A204.1 (cell line): Measurements from ENCODE around the gene MEGF8.
"Not testable (repeated sequence)": the region's sequence is repeated elsewhere in the genome, so short reads cannot be mapped to it uniquely, and the experiment has no call there.

Experiments
- FAIRE-seq: peaks from 2 replicates; lab custom pipeline; 2012; peaks lifted over from hg19 to GRCh38; lab: Jason Lieb, UNC

MEGF8 gene

DNA sequence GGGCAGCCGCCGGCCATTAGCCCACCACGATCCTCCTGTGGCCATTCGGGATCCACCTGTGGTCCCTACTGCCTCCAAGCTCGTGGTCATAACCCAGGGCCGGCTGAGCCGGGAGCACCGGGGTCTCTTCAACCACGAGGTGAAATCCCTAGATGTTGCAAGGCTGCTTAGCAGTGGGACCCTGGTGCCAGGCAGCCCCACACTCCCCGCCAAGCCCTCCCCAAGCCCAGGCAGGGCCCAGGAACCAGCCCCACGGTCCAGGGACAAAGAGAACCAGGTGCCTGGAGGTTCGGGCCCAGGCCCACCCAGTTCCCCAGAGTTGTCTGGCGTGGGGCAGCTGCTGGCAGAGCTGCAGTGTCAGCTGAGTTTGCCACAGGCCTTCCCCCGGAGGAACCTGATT, 15.7 kb upstream of the MEGF8 start:
- FAIRE-seq: no peak

DNA sequence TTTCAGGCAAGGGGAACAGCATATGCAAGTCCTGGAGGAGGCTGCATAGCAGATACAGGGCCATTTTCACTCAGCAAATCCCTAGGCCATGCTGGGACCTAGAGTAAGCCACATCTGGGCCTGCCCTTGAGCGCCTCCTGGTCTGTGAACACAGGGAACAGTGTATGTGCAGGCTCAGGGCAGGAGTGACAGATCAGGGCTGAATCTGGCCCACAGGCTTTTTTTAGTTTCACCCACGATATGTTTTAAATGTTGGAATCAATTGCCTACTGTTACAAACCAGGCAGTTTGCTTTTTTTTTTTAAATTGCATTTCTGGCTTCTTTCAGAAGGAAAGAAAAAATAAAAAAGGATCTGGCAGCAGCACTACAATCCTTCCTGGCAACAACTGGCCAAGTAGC, 13.8 kb upstream of the MEGF8 start:
- FAIRE-seq: no peak

DNA sequence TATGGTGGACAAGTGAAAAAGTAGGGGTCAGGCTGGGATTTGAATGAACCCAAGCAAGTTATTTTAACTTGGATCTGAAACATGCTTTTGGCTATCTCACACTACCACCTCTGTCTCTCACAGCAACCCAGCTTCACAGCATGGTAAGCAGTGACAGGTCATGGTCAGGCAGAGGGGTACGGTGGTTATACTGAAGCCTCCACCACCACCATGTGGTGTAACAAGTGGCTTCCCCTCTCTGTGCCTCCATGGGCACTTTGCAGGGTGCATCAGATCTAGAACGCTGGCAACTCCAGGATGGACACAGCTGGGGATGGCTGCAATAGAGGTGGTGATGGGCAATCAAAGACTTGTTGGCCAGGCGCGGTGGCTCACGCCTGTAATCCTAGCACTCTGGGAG, 13.1 kb upstream of the MEGF8 start:
- FAIRE-seq: no peak

DNA sequence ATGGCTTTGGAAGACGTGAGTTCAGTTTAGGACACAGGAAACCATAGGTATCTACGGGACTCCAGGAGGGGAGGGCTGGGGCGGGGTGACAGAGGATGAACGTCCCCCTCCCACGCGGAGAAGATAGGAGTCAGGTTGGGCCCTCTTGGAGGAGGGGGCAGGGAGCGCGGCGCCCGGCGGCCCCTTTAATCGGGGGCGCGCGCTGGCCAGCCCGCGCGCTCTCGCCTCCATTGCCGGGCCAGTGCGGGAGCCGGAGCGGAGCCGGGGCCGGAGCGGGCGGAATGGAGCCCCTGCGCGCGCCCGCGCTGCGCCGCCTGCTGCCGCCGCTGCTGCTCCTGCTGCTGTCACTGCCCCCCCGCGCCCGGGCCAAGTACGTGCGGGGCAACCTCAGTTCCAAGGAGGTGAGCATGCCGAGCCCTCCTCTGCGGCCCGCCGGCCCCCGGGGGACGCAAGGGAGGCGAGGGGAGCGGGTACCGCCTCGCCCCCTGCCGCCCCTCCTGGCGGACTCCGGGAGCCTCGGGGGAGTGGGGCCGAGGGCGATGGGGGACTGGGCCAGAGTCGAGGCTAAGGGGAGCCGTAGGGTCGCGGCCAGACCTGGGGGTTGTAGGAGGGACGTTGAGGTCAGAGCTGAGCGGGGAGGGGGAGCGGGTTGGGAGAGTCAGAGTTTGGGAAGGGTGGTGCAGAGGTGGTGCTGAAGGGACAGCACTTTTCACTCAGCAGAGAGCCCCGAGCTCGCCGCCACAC, 12.2 kb upstream of the MEGF8 start, which contains the start of gene TMEM145:
Gene TMEM145, plus strand, starts transcription at position 214 of the 744 bp plus-strand sequence. Its CDS starts 68 bp downstream, at position 282.
- no peak for FAIRE-seq

DNA sequence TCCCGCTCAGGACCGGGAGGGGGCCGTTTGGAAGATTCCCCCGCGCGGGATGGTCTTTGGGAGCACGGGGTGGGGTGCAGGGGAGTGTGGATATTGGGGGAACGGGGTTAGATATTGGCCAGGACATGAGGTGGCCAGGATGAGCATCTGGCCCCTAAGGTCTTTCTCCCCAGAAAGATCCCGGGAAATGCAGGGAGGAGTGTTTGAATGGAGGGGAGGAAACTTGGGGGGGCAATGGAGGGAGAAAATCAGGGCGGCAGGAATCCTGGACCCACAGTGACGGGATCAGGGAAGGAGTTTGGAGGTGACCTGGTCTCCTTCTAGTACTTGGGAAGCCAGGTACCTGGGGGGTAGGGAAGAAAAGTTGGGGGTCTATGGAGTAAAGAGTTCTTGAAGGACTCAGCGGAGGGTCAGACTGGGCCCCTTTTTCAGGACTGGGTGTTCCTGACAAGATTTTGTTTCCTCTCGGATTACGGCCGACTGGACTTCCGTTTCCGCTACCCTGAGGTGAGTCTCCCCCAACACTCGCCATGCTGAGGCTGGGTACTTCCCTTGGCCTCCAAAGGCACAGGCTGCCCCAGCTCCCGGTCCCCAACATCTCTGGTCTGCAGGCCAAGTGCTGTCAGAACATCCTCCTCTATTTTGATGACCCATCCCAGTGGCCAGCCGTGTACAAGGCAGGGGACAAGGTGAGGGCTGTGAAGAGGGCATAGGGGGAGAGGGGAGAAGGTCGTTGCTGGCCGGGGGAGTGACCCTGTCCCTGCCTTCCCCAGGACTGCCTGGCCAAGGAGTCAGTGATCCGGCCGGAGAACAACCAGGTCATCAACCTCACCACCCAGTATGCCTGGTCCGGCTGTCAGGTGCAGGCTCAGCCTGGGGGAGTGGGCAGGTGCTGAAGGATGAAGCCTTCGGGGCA, 11.3 kb upstream of the MEGF8 start:
- FAIRE-seq: no peak

DNA sequence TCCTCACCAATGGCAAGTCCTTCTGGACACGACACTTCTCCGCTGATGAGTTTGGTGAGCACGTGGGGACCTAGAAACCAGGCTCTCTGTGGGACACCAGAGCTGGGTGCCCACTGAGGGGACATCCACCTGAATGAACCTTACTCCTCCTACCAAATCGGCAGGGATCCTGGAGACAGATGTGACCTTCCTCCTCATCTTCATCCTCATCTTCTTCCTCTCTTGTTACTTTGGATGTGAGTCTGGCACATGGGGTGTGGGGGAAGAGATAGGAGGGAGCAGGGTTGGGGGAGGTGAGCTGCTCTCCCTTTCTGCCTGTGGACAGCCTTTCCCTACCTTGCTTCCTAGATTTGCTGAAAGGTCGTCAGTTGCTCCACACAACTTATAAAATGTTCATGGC, 10.4 kb upstream of the MEGF8 start:
- FAIRE-seq: no peak

DNA sequence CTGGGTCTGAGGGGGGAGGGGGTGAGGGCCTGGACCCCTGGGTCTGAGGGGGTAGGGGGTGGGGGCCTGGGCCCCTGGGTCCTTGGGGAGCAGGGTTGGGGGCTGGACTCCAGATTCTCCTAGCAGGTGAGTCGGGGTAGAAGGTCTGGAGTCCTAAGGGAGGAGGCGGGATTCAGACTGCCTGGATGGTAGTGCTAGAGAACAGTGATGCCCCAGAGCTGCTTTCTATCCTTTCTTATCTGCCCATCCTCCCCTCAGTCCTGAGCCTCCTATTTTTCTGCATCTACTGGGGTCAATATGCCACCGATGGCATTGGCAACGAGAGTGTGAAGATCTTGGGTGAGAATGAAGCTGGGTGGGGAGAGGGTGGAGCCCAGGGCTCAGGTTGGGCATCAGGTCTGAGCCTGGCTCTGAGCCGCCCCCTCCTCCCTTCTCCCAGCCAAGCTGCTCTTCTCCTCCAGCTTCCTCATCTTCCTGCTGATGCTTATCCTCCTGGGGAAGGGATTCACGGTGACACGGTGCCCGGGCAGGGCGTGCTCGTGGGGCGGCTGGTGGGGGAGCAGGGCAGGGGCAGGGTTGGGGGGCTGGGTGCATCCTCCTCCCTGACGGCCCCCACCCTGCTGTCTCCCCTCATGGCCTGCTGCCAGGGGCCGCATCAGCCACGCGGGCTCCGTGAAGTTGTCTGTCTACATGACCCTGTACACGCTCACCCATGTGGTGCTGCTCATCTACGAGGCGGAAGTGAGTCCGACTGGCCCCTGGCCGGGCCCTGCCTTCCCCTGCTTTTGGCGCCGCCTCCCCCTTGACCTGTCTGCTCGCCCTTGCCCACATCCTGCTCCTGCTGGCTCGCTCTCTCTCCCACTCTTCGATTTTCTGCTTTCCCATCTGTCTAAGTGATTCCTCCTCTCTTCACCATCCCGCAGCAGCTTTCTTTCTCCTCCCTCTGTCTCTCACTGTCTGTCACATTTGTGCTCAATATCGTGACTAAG, 8.9 kb upstream of the MEGF8 start:
- no peak for FAIRE-seq

DNA sequence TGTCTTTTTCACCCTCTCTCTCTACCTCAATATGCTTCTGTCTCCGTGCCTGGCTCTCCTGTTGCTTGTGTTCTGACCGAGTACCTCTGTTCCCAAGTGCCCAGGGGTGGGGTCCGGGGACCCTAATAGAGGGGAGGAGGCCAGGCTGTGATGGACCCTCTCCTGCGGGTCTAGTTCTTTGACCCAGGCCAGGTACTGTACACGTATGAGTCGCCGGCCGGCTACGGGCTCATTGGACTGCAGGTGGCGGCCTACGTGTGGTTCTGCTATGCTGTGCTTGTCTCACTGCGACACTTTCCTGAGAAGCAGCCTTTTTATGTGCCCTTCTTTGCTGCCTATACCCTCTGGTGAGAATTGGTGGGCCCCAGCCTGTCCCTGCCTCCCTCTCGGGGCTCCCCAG, 7.9 kb upstream of the MEGF8 start:
- no peak for FAIRE-seq

DNA sequence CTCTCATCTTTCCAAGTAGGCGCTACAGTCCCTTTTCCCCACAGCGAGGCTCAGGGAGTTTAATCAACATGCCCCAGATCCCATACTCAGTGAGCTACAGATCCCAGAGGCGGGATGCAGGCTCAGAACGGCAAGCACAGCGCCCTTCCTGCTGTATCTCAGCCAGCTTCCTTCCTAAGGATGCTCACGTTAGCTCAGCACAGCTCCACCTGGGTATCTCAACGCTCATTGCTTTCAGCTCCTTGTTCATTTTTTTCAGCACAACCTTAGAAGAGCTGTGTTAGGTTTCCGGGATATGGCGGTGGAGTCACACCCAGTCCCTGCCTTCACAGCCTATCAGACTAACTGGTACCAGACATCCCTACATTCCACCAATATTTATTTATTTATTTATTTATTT, 3.1 kb upstream of the MEGF8 start:
- no peak for FAIRE-seq

DNA sequence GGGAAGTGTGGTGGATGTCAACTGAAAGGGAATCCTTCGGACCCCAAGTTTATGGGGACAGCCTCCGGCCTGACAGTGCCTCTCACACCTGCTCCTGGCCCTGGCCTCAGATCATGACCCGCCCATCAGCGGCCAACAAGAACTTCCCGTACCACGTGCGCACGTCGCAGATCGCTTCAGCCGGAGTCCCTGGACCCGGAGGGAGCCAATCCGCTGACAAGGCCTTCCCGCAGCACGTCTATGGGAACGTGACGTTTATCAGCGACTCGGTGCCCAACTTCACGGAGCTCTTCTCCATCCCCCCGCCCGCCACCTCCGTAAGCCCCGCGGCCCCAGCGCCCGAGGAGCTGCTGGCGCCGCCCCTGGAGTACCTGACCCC, 2.0 kb upstream of the MEGF8 start:
- no peak for FAIRE-seq

DNA sequence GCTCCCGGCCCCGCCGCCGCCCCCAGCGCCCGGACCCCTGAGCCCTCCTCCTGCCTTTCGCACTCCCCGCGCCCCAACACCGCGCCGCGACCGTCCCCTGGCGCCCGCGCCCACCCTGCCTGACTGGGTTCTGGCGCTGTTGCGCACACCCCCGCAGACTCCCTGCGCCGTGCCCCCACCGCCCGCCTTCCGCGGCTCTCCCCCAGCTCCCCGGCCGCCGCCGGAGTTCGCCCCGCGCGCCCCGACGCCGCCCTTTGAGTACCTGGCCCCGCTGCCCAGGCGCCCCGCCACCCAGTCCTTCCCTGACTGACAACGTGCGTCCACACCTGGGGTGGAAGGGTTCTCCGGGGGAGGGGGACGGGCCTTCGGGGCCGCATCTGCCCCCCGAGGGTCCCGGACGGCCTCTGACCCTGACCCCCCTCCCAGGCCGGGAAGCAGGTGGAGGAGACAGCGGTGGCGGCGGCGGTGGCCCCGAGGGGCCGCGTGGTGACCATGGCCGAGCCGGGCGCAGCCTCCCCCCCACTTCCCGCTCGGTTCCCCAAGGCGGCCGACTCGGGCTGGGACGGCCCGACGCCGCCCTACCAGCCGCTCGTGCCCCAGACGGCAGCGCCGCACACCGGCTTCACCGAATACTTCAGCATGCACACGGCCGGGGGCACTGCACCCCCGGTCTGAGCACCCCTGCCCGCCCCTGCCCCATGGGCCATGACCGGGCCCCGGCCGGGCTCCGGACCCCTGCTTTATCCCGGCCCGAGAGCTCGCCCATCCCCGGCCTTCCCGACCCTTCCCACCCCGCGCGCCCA, 1.4 kb upstream of the MEGF8 start:
- FAIRE-seq: no peak

DNA sequence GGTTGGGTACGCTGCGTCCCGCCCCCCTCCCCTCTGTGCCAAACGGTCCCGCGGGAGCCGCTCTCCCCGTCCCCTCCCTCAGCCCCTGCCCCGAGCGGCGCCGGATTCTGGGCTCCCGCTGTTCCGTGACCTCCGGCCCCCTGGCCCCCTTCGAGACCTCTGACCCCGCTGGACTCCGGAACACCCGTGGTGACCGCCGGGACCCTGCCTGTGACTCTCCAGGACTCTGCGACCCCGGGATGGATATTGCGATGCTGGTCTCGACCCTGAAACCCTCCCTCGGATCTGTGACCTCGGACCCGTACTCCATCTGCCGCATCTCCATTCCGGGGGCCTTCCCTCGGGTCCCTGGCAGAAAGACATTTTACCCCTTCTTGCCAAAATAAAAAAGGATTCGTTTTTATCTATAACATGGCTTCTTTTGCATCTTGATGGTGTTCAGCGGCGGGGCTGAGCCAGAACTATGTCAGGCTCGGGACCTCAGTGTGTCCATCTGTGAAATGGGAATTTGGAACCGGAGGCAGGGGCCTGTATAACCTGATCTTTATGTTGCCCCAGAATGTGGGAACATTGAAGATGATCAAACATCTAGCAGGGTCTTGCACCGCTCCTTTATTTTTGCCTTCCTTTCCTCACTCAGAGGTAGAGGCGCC, 654 bp upstream of the MEGF8 start:
- no peak for FAIRE-seq

DNA sequence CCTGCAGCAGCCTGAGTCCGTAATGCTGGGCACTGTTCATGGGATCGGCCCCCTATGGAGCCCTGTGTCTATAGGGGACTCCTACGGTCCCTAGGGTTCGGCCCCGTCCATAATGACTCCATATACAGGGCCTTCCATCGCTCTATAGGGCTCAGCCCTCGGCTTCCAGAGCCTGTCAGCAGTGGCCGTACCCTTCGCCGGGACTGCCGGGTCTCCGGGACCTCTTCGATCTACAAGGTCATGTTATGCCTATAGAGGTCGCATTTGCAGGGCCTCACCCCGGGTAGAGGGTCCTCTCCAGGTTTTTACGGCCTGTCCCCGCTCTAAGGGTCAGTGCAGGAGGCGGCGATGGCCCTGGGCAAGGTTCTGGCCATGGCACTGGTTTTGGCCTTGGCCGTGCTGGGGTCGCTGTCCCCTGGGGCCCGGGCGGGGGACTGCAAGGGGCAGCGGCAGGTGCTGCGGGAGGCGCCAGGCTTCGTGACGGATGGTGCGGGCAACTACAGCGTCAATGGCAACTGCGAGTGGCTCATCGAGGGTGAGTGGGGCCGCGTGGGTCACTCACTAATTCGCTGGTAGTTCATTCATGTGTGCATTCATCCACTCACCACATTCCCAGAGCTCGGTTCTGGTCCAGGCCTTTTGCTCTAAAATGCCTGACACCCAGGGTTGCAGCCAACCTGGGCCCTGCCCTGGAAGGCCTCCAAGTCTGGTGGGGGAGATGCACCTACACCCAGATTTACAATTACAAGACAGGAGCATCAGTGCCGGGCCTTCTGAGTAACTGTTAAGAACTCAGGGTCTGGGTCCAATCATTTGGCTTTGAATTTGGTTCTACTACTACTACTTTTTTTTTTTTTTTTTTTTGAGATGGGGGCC, 699 bp downstream of the MEGF8 start:
- no peak for FAIRE-seq

DNA sequence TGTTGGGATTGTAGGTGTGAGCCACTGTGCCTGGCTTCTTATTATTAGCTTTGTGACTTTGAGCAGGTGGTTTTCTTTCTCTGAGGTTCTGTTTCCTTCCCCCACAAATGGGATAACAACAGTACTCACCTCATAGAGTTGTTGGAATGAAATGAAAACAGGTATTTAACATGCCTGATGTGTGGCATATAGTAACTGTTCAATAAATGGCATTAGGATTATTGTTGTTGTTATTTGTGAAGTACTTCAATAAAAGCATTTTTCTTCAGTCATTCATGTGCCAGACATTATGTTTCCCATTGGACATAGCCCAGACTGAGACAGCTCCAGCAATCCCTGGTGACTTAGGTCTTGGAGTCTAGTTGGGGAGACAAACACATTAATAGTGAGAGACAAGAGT, 1.5 kb downstream of the MEGF8 start:
- FAIRE-seq: no peak

DNA sequence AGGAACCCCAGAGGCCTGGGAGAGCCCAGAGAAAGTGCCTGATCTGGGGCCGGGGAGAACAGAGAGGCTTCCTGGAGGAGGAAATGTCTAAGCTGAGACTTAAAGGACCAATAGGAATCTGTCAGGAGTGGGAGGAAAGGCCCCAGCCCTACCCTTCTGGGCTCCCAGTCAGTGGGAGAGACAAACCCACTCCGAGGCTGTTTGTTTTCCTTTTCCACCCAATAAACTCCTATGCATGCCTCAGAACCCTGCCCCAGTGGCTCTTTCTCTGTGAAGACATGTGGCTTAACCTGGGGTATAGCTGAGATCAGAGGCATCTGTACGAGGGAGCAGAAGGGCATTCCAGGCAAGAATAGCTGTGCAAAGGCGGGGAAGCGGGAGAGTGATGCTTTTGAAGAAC, 1.9 kb downstream of the MEGF8 start:
- FAIRE-seq: no peak

DNA sequence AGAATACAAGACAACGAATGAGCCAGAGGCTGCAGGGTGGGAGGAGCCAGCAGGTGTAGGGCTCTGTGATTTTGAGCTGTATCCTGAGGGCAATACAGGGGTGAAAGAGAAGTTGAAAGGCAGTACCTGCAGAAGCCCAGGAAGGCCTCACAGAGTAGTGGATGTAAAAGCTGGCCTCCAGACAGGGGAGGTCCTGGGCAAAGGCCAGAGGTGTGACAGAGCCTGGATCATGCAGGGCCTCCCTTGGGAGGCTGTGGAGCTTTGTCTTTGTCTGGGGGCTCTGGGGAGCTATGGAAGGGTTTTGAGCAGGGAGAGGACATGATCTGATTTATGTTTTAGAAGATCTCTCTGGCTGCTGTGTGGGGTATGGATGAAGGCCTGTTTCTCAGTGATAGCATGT, 2.7 kb downstream of the MEGF8 start:
- no peak for FAIRE-seq

DNA sequence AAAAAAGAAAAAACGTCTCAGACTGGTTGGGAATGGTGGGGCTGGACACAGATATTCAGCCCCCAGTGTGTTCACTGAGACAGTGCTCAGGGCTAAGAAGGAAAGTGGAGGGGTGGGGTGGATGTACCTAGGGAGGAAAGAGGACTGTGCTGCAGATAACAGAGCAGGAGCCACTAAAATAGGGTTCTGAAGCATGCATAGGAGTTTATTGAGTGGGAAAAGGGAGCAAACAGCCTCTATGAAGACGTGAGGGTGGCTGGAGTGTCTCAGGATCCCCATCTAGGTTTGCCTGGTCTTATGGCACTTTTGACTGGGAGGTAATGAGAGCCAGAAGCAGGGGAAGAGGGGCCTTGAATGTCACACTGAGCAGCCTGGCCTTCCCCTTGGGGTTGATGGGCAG, 3.4 kb downstream of the MEGF8 start:
- FAIRE-seq: no peak

DNA sequence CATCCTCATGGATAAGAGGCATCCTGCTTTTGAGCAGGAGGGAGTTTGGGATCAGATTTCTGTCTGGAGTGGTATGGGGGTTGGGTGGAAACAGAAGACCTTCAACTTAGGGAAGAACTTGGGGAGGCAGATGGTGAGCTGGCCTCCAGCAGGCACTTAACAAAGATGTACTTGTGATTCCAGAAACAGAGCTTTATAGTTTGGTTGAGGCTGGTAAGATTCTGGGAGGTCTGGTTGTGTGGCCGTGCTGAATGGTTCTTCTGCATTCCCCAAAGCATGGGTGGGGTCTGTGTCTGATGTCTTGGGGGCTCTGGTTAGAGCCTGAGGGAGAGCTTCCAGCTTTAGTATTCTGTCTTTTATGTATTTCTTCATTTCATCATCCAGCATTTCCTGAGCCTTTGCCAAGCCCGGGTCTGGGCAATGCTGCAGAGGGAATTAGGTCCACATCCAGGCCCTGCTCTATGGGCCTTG, 4.8 kb downstream of the MEGF8 start:
- FAIRE-seq: no peak

DNA sequence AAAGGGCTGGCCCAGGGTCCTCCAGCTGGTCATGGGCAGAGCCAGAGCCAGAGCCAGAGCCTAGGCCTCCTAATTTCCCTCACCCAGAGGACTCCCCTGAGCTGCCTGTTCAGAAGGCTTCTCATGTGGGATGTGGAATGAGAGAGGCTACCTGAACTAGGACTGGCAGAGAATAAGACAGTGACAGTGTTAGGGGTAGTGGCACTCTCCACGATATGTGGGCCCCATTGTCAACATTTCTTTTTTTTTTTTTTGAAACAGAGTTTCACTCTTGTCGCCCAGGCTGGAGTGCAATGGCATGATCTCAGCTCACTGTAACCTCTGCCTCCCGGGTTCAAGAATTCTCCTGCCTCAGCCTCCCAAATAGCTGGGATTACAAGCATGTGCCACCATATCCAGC, 5.9 kb downstream of the MEGF8 start:
- FAIRE-seq: not testable (repeated sequence)

DNA sequence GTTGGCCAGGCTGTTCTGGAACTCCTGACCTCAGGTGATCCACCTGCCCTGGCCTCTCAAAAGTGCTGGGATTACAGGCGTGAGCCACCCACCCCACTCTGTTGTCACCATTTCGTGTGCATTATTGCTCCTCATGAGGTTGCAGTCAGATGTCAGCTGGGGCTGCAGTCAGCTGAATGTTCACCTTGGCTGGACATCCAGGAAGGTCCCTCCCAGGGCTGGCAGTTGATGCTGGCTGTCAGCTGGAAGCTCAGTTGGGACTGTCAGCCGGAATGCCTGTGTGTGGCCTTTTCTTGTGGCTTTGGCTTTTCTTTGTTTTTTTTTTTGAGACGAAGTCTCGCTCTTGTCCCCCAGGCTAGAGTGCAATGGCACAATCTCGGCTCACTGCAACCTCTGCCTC, 6.6 kb downstream of the MEGF8 start:
- FAIRE-seq: no peak
